ENCODE measurements around the gene TENT4B. TPM values are rescaled to one million over a fixed set of nuclear protein-coding genes. Genes with fewer than 3 reads are reported as not detected.

The TENT4B gene
- total RNA-seq, 2 donors from 2014 or later, result 15.0 to 15.9 TPM

GRCh38 chr16:50151322-50151721, 1.8 kb upstream of the TENT4B start:
- ATAC-seq (ENCODE audit: insufficient number of reproducible peaks, low FRiP score, low read depth), result no peak
- Histone ChIP-seq H3K27ac (no peak overlapping the region), H3K4me1 (ENCODE audit: control insufficient read depth in 1 of 2, low read depth in 2 of 2) (peaks cover 4 to 13% of the 10 kb centered on the region in 2 donors), H3K9me3 (no peaks in the 10 kb centered on the region), H3K4me3 (no peak overlapping the region), H3K36me3 (no peaks in the 10 kb centered on the region), H3K27me3 (replicated peaks; ENCODE audit: insufficient read depth) (no peaks in the 10 kb centered on the region)
- DNase-seq (ENCODE audit: low spot score), result no peak
- TF ChIP-seq CTCF (IDR thresholded peaks at IDR 0.05), result no peak

GRCh38 chr16:50151756-50152155, 1.4 kb upstream of the TENT4B start:
- Histone ChIP-seq H3K27ac (peak overlapping the region in 1 of 2 donors; percentile 93), H3K4me3 (peak overlapping the region; percentile 82), H3K4me1 (ENCODE audit: control insufficient read depth in 1 of 2, low read depth in 2 of 2) (peaks cover 7 to 17% of the 10 kb centered on the region in 2 donors), H3K9me3 (no peaks in the 10 kb centered on the region), H3K36me3 (no peaks in the 10 kb centered on the region), H3K27me3 (replicated peaks; ENCODE audit: insufficient read depth) (no peaks in the 10 kb centered on the region)
- TF ChIP-seq CTCF (IDR thresholded peaks at IDR 0.05), result no peak
- DNase-seq (ENCODE audit: low spot score) (no peak), ATAC-seq (ENCODE audit: insufficient number of reproducible peaks, low FRiP score, low read depth) (no peak)

DNA sequence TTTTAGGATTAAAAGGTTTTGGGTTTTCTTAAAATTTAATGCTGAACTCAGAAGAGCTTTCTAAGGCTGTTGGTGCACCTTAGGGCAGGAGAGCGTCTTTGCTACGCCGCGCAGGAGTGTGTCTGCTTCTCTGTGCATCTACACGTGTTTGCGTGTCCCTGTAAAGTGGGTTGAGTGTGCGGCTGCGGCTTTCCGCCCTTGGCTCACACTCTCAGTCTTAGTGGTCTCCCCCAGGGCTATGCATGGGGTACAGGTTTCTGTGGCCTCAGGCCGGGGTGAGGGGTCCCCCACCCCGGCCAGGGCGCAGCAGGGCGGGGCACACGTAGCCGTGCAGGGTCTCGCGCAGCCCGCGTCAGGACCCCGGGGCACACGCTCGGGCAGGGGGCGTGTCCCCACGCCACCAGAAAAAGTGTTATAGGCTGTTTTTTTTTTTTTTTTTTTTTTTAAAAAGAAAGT, 727 bp upstream of the TENT4B start:
- Histone ChIP-seq H3K27me3 (replicated peaks; ENCODE audit: insufficient read depth) (no peaks in the 10 kb centered on the region), H3K9me3 (no peaks in the 10 kb centered on the region), H3K27ac (peak overlapping the region; percentile 93), H3K4me1 (ENCODE audit: control insufficient read depth in 1 of 2, low read depth in 2 of 2) (peaks cover 10 to 23% of the 10 kb centered on the region in 2 donors), H3K36me3 (no peaks in the 10 kb centered on the region), H3K4me3 (peak overlapping the region; percentile 82)
- ATAC-seq (ENCODE audit: insufficient number of reproducible peaks, low FRiP score, low read depth) (peak; percentile 19), DNase-seq (ENCODE audit: low spot score) (no peak)
- TF ChIP-seq CTCF (IDR thresholded peaks at IDR 0.05), result no peak

- Histone ChIP-seq H3K9me3 (no peaks in the 10 kb centered on the region), H3K27ac (peak overlapping the region; percentile 65 to 78), H3K27me3 (replicated peaks; ENCODE audit: insufficient read depth) (no peaks in the 10 kb centered on the region), H3K36me3 (no peaks in the 10 kb centered on the region), H3K4me3 (peak overlapping the region; percentile 82), H3K4me1 (ENCODE audit: control insufficient read depth in 1 of 2, low read depth in 2 of 2) (peaks cover 18 to 38% of the 10 kb centered on the region in 2 donors)
- no peak for DNase-seq (ENCODE audit: low spot score)
- no peak for ATAC-seq (ENCODE audit: insufficient number of reproducible peaks, low FRiP score, low read depth)
- TF ChIP-seq CTCF (IDR thresholded peaks at IDR 0.05), result no peak
Observed at GRCh38 chr16:50153596-50154419, 702 bp downstream of the TENT4B start.

- Histone ChIP-seq H3K4me1 (ENCODE audit: control insufficient read depth in 1 of 2, low read depth in 2 of 2) (peaks cover 25 to 44% of the 10 kb centered on the region in 2 donors), H3K36me3 (no peaks in the 10 kb centered on the region), H3K27me3 (replicated peaks; ENCODE audit: insufficient read depth) (no peaks in the 10 kb centered on the region), H3K27ac (peak overlapping the region; percentile 65 to 78), H3K9me3 (no peaks in the 10 kb centered on the region), H3K4me3 (peak overlapping the region; percentile 82)
- no peak for TF ChIP-seq CTCF (IDR thresholded peaks at IDR 0.05)
- DNase-seq (ENCODE audit: low spot score) (no peak), ATAC-seq (ENCODE audit: insufficient number of reproducible peaks, low FRiP score, low read depth) (no peak)
Observed at GRCh38 chr16:50154420-50154950, 1.4 kb downstream of the TENT4B start.
